MM.1S (cell line): ENCODE data around the gene RASGEF1B.

Experiments used
- CTCF ChIP-seq: fragments of 300-600 bp; sonication (generic); IDR thresholded peaks from 2 replicates; pipeline ENCODE4 v1.5.1; 2016; ENCODE audit warnings: antibody characterized with exemption, low read length, mixed read lengths
- EZH2 ChIP-seq: fragments of 300-600 bp; sonication (generic); optimal IDR thresholded peaks from 2 replicates; pipeline ENCODE3; 2017; ENCODE audit warnings: low read depth, mild to moderate bottlenecking, antibody characterized with exemption, low read length, mixed read lengths

DNA sequence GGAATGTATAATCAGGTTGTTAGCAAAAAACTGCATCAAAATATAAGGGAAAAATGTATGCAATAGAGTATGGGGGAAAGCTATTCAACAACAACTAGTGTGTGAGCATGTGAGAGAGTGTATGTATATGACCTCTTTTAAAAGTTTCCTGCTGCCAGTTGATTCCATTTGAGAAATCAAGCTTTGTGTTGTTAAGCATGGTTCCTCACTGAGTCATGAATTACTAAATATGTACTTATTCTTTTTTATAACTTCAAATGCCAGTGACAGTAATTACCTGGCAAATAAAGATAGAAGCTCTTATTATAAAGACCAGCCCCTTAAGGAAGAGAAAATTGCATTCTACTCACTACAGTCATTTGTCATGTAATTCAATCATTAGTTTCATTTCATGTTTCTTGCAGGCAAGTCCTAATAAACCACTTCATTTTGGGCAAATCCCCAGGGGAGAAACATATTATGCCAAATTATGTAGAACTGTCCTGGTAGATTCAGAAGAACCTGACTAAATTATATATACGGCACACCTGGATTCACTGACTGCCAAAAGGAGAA is 19.2 kb downstream of the RASGEF1B start:
- TF ChIP-seq CTCF (no peak), EZH2 (no peak)
